Keratinocyte (primary cell): ENCODE data around the gene CDH18. TPM values are rescaled to one million over a fixed set of nuclear protein-coding genes. Genes with fewer than 3 reads are reported as not detected.

Experiments
- DNase-seq: peaks from one replicate; pipeline ENCODE4 v3.0.0-alpha.2; 2011; ENCODE audit warnings: low read depth, missing footprints, low spot score
- FAIRE-seq: peaks from 2 replicates; lab custom pipeline; 2011; peaks lifted over from hg19 to GRCh38; lab: Jason Lieb, UNC
- H2AFZ ChIP-seq: 2 replicates; pipeline ENCODE4 v1.6.0; 2012; ENCODE audit warnings: low read length, control low read depth, inconsistent platforms; ENCODE audit not compliant: control insufficient read depth
- H3K27ac ChIP-seq: 2 replicates; pipeline ENCODE4 v1.5.1; 2011; ENCODE audit warnings: low read length; ENCODE audit not compliant: control insufficient read depth, insufficient read depth
- H3K27me3 ChIP-seq: 3 replicates; pipeline ENCODE4 v1.6.0; 2011; ENCODE audit warnings: low read length; ENCODE audit not compliant: control insufficient read depth, insufficient read depth; ENCODE audit errors: extremely low read depth
- H3K36me3 ChIP-seq, 2 experiments: 2 replicates in 1 of 2; 3 replicates in 1 of 2; pipeline ENCODE4 v1.5.1; 2011; ENCODE audit warnings: low read length in 2 of 2, mild to moderate bottlenecking in 1 of 2; ENCODE audit not compliant: control insufficient read depth in 2 of 2, insufficient read depth in 2 of 2; ENCODE audit errors: extremely low read depth in 1 of 2
- H3K4me1 ChIP-seq: 3 replicates; pipeline ENCODE4 v1.5.1; 2011; ENCODE audit warnings: low read length; ENCODE audit not compliant: control insufficient read depth, insufficient read depth; ENCODE audit errors: extremely low read depth
- H3K4me2 ChIP-seq: 3 replicates; pipeline ENCODE4 v1.6.0; 2011; ENCODE audit warnings: low read depth, low read length; ENCODE audit not compliant: control insufficient read depth, insufficient read depth; ENCODE audit errors: extremely low read depth
- H3K4me3 ChIP-seq, 3 experiments: fragments of 200-600 bp in 1 of 3; sonication (generic) in 1 of 3; 2 replicates in 2 of 3; 3 replicates in 1 of 3; pipeline ENCODE4 v1.5.1; 2011 to 2016; ENCODE audit warnings: low read length in 3 of 3, mild to moderate bottlenecking in 3 of 3, control low read depth in 2 of 3, inconsistent platforms in 1 of 3, low read depth in 1 of 3, mixed read lengths in 1 of 3, mixed run types in 1 of 3, moderate library complexity in 1 of 3; ENCODE audit not compliant: control insufficient read depth in 2 of 3, insufficient read depth in 2 of 3; ENCODE audit errors: extremely low read depth in 1 of 3
- H3K79me2 ChIP-seq: 2 replicates; pipeline ENCODE4 v1.6.0; 2012; ENCODE audit warnings: low read length; ENCODE audit not compliant: control insufficient read depth, insufficient read depth
- H3K9ac ChIP-seq: 3 replicates; pipeline ENCODE4 v1.6.0; 2011; ENCODE audit warnings: low read length; ENCODE audit not compliant: control insufficient read depth, insufficient read depth; ENCODE audit errors: extremely low read depth
- H3K9me1 ChIP-seq: 3 replicates; pipeline ENCODE4 v1.6.0; 2011; ENCODE audit warnings: low read length; ENCODE audit not compliant: control insufficient read depth, insufficient read depth; ENCODE audit errors: extremely low read depth
- H3K9me3 ChIP-seq: 2 replicates; pipeline ENCODE4 v1.5.1; 2012; ENCODE audit warnings: low read depth, low read length; ENCODE audit not compliant: control insufficient read depth
- H4K20me1 ChIP-seq: 3 replicates; pipeline ENCODE4 v1.6.0; 2011; ENCODE audit warnings: low read length; ENCODE audit not compliant: control insufficient read depth, insufficient read depth; ENCODE audit errors: extremely low read depth
- CTCF ChIP-seq, 3 experiments: IDR thresholded peaks in 1 of 3; conservative IDR thresholded peaks in 1 of 3; optimal IDR thresholded peaks in 1 of 3; 2 replicates in 2 of 3; 3 replicates in 1 of 3; pipeline versions ENCODE3 to v1.5.1; 2011; ENCODE audit warnings: low read length in 3 of 3, mild to moderate bottlenecking in 3 of 3, moderate library complexity in 2 of 3, control low read depth in 1 of 3, inconsistent platforms in 1 of 3; ENCODE audit not compliant: insufficient read depth in 2 of 3; ENCODE audit errors: extremely low read depth in 1 of 3
- EZH2 ChIP-seq: IDR thresholded peaks from one replicate; pipeline ENCODE4 v1.6.1; 2012; ENCODE audit warnings: inconsistent platforms, mild to moderate bottlenecking, low read length, moderate library complexity
- dilution Hi-C: fragments of 300-500 bp; cut with MboI; formaldehyde crosslinking; loops from one replicate; pipeline ENCODE4 v1.7.0; 2020; ENCODE audit warnings: low sequenced_read_pairs; ENCODE audit not compliant: extremely low pct_ligation_motif_present
- polyA plus RNA-seq, 5 experiments: library from polyadenylated mRNA; depleted of rRNA in 3 of 5; stranded (reverse) in 3 of 5; stranded (forward) in 1 of 5; unstranded in 1 of 5; fragments of >200 nt; gene quantifications; 1 replicate in 1 of 5; 2 replicates in 3 of 5; 3 replicates in 1 of 5; pipeline versions ENCODE4 v1.2.1 to v1.2.3, GENCODE V29; 2011 to 2012; ENCODE audit warnings: missing spikeins in 2 of 5, low read depth in 1 of 5, low replicate concordance in 1 of 5

CDH18 gene
- polyA plus RNA-seq, 1 donor (not counting 4 experiments of a cell fraction or from before 2014, with no cell fraction given): 0.41 TPM

DNA sequence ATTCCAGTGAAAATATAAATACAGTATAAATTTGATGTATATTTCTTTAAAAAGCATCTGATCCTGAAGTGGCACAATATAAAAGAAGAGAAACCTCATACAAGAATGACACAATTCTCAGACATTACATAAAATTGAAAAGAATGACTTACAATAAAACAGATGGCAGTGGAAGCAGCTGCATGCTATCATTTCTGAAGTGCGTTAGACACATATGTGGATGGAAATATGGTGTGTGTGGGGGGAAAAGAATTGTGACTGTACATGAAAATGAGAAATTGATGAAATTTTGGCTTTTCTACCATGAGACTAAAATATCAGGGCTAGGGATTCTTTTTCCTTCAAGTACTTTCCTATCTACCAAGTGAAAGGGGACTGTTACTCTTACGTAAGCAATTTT, 45.9 kb upstream of the CDH18 start:
- H3K9me3 ChIP-seq: no peaks in the 10 kb centered on the region
- H3K9me1 ChIP-seq: no peaks in the 10 kb centered on the region
- DNase-seq: no peak
- TF ChIP-seq CTCF (optimal IDR thresholded peaks at IDR 0.05 in 1 of 3, IDR thresholded peaks at IDR 0.05 in 1 of 3, conservative IDR thresholded peaks at IDR 0.05 in 1 of 3; ENCODE audit: extremely low read depth in 1 of 3, insufficient read depth in 2 of 3, low read length in 3 of 3) (no peak), EZH2 (no peak)
- no peak for FAIRE-seq
- H4K20me1 ChIP-seq: no peaks in the 10 kb centered on the region
- H3K4me2 ChIP-seq: no peak overlapping the region
- H3K4me3 ChIP-seq: no peak overlapping the region
- H2AFZ ChIP-seq: no peak overlapping the region
- dilution Hi-C loops: no loop called here
- H3K27me3 ChIP-seq: no peaks in the 10 kb centered on the region
- no peak overlapping the region for H3K27ac ChIP-seq
- no peak overlapping the region for H3K9ac ChIP-seq
- H3K4me1 ChIP-seq: no peaks in the 10 kb centered on the region
- no peaks in the 10 kb centered on the region for H3K36me3 ChIP-seq
- no peaks in the 10 kb centered on the region for H3K79me2 ChIP-seq

- TF ChIP-seq EZH2: no peak
- TF ChIP-seq CTCF (optimal IDR thresholded peaks at IDR 0.05 in 1 of 3, IDR thresholded peaks at IDR 0.05 in 1 of 3, conservative IDR thresholded peaks at IDR 0.05 in 1 of 3; ENCODE audit: extremely low read depth in 1 of 3, insufficient read depth in 2 of 3, low read length in 3 of 3): no peak
- dilution Hi-C loops: no loop called here
- no peak for DNase-seq
Measured at GRCh38 chr5:20032896-20033295, 44.9 kb upstream of the CDH18 start.

More at GRCh38 chr5:20032896-20033295, 44.9 kb upstream of the CDH18 start:
- Histone ChIP-seq H3K4me1 (no peaks in the 10 kb centered on the region), H3K9me3 (no peaks in the 10 kb centered on the region), H3K27me3 (no peaks in the 10 kb centered on the region), H2AFZ (peak overlapping the region; percentile 65), H3K4me2 (no peak overlapping the region), H3K9ac (no peak overlapping the region), H4K20me1 (no peaks in the 10 kb centered on the region), H3K9me1 (no peaks in the 10 kb centered on the region), H3K79me2 (no peaks in the 10 kb centered on the region), H3K36me3 (no peaks in the 10 kb centered on the region), H3K27ac (no peak overlapping the region), H3K4me3 (no peak overlapping the region)
- no peak for FAIRE-seq
